Kasumi-1 (cell line): ENCODE data around the gene TMEM135.

Experiments
- DNase-seq, 2 experiments: peaks; one replicate each; lab custom pipeline; 2025; lab: John Stamatoyannopoulos, UW

The TMEM135 gene

GRCh38 chr11:87194985-87195820, 157.5 kb downstream of the TMEM135 start:
- no peak for DNase-seq

DNA sequence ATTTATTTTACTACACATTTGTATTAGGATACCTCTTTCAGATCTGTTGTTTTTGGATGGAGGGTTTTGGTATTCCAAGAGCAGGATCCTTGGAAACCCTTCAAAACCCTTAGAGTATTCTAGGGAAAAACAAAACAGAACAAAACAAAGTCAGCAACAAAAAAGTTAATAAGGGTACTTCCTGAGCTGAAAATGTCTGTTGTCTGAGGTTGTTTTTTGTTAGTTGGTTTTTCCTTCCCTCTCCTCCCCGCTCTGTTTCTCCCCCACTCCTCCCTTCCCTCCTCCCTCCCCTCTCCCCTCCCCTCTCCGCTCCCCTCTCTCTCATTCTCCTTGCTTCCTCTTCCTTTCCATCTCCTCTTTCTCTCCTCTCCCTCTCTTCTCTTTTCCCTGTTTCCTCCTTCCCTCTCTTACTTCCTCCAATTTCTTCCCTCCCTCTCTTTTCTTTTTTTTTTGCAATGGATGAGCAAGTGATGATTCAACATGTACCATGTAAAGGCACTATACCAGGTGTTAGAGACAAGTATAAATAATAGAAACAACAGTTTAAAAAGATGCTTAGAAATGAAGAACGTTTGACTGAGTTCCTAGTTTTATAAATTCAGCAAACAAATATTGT, 160.6 kb downstream of the TMEM135 start:
- DNase-seq = no peak

- no peak for DNase-seq
These were observed 163.6 kb downstream of the TMEM135 start for GRCh38 chr11:87201376-87201775.

DNA sequence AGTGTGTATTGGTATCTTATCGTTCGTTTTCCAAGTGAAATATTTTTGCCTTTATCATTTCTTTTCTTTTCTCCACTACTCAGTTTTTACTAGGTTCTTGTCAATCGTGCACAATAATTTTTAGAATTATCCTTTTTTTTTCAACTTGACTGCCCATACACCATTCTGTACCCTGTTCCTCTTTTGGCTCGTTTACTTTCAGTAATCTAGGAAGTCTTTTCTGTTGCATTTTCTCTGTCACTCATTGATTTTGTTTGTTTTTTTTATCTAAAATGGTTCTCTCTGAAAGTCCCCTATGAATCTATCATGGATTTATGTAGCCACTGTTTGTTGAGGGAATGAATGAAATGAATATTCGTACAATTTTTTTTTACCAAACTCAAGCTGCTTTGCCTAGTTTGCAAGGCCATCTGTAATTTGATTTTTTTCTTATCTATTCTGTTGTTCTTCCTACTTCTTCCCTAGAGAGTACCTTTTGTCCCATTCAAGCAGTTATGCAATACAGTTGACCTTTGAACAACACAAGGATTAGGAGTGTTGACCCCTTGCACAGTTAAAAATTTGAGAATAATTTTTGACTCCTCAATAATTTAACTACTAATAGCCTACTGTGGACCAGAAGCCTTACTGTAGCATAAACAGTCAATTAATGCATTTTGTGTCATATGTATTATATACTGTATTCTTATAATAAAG, 166.3 kb downstream of the TMEM135 start:
- DNase-seq = no peak

GRCh38 chr11:87212891-87213290, 175.2 kb downstream of the TMEM135 start:
- no peak for DNase-seq

DNA sequence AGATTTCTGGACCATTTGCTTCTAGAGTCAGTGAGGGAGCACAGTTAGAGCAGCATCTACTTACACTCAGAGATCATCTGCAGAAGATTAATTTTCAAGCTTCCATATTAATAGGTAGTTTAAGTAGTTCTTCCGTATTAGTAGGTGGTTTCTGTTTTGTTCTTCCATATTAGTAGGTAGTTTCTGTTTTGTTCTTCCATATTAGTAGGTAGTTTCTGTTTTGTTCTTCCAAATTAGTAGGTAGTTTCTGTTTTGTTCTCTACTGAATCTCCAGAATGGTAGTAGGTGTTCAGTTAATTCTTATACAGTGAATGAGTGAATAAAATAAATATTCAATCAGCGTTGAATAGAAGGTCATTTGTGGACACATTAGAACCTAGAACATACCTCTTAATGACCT, 175.7 kb downstream of the TMEM135 start:
- DNase-seq = no peak

- DNase-seq = no peak
These were observed 177.5 kb downstream of the TMEM135 start for GRCh38 chr11:87215236-87215635.

DNA sequence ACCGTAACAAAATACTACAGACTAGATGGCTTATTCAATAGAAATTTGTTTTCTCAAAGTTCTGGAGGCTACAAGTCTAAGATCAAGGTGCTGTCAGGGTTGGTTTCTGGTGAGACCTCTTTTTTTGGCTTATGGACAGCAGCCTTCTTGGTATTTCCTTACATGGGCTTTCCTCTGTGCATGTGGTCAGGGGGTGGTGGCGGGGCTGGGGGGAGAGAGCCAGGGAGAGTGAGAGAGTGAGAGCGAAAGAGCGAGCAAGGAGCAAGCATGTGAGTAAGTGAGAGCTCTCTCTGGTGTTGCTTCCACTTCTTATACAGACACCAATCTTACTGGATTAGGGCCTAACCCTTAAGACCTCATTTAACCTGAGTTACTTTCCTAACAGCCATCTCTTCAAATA, 181.5 kb downstream of the TMEM135 start:
- no peak for DNase-seq

DNA sequence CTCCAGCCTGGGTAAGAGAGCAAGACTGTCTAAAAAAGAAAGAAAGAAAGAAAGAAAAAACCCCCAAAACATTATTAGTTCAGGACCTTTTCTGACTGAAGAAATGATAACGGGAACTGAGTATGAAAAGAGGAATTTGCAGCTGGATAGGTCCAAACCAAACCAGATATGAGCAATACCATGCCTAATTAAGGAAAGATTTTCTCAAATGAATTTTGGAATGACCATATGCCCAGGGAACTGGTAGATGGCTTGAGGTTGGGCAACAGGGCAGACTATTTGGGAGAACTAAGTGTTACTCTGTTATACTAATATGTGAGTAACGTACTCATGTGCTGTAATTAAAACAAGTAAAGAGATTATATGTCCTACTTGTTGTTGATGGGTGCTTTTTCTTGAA, 186.1 kb downstream of the TMEM135 start:
- no peak for DNase-seq

DNA sequence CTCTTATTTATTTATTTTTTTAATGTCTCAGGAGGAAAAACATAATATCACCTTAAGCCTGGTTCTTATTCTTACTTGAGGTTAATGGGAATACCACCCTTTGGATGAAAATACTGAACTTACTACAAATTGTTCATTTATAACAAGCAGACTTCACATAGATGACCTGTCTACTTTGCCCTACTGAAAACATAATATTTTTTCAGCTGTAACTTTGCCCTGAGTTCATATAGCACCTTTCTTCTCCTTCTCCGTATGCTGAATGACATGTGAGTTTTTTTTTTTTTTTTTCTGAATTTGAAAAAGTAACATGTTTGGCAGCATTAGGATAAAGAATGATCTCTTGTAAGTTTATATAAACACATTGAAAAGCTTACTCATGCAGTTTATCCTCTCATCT, 186.8 kb downstream of the TMEM135 start:
- no peak for DNase-seq

DNA sequence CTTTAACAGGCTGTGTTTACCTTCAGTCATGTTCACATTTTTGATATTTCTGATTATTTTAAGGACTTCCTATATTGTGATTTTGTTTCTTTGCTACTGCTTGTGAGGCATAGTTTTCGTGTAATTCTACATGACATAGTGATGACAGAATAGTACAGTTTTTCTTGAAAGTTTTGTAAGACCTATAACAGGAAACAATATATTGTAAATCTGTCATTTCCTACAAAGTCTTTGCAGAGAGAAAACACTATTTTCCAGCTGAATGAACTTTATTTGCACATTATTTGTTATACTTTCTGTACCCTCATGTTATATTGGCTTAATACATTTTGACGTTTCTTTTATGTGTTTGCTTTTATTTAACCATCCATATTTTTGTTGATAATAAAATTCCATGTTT, 191.1 kb downstream of the TMEM135 start:
- no peak for DNase-seq

GRCh38 chr11:87230995-87231394, 193.3 kb downstream of the TMEM135 start:
- no peak for DNase-seq

DNA sequence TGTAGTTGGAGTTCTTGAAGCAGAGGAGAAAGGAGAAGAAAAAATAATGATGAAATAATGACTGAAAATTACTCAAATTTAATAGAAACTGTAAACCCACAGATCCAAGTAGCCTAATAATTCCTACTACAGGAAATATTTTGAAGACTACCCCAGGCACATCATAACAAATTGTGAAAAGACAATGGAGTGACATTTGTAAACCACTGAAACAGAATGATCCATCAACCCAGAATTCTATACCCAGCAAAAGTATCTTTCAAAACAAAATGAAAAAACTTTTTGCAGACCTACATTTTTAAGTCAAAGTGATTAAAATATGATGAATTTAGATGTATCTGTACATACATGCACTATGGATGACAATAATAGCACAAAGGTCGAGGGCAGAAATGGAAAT, 194.6 kb downstream of the TMEM135 start:
- DNase-seq = no peak

GRCh38 chr11:87235366-87235765, 197.6 kb downstream of the TMEM135 start:
- no peak for DNase-seq

DNA sequence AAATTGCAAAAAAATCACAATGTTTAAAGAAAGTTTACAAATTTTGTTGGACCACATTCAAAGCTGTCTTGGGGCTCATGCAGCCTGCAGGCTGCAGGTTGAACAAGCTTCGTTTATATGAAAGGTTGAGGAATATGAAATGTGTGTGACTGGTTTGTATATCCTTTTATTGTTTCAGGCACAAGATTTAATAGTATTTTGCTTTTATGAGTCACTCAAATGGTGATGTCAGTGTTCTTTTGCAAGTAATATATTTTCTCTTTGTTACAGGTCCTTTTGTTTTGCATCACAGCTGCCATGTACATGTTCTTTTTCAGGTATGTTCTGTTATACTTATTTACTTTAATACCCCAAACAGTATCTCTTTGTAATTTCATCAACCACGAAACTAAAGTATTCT, 198.6 kb downstream of the TMEM135 start:
- DNase-seq = no peak

GRCh38 chr11:87239001-87239400, 201.3 kb downstream of the TMEM135 start:
- no peak for DNase-seq

DNA sequence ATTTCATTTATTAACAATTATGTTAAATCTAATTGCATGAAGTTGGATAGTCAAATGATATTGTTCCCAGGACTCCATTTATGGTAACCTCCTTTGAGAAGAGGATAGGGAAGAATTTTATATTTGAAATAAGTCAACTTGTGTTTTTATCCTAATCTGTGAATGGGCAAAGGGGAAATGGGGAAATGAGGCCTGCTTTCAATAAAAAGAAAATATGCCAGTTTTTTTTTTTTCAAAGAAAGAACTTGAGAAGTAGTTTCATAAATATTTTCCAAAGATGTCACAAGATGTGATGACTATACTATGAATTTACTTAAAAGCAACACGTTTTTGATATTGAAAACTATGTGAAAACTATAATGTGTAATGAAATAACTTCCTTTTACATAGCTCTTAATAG, 201.8 kb downstream of the TMEM135 start:
- no peak for DNase-seq

- no peak for DNase-seq
These were observed 213.8 kb downstream of the TMEM135 start for GRCh38 chr11:87251560-87251959.

GRCh38 chr11:87252869-87253268, 215.1 kb downstream of the TMEM135 start:
- DNase-seq = no peak

- no peak for DNase-seq
These were observed 216.8 kb downstream of the TMEM135 start for GRCh38 chr11:87254562-87254961.

- DNase-seq = peak; percentile 23 to 39
These were observed 217.9 kb downstream of the TMEM135 start for GRCh38 chr11:87255589-87255988.

DNA sequence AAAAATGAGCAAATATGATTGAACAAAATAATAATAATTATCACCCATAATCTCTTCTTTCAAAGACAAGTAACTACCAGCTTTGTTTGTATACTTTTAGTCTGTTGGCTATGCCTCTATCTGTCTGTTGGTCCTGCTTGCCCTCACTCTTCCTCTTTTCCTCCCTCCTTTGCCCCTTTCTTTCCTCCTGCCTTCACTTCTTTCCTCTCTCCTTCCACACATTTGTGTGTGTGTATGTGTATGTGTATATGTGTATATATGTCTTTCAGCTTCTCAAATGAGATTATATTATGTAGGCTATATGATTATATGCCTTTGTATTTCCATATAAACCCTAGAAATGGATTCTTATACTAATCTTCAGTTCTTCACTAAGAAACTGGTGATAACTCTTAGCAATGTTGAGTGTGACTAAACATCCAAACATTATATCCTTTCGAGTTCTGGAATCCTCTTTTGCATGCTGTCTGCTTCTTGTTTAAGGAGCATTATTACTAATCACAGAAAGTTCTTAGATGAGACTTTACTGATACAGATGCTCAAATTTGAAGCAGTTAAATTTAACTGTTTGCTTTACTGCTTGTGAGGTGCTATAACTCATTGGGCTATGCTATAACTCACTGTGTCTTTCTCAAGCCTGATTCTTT, 219.1 kb downstream of the TMEM135 start:
- DNase-seq = no peak
